GM21528 (cell line): ENCODE results near the gene DAAM2.
A peak's percentile ranks its signal among the peaks of the same experiment; 100 is the strongest.

Experiments used
- ATAC-seq: cut with Tn5 transposase; IDR thresholded peaks from one replicate; pipeline ENCODE4 v1.9.1; 2021; ENCODE audit warnings: mild to moderate bottlenecking, moderate library complexity; ENCODE audit not compliant: unreplicated experiment, low FRiP score

Gene DAAM2

DNA sequence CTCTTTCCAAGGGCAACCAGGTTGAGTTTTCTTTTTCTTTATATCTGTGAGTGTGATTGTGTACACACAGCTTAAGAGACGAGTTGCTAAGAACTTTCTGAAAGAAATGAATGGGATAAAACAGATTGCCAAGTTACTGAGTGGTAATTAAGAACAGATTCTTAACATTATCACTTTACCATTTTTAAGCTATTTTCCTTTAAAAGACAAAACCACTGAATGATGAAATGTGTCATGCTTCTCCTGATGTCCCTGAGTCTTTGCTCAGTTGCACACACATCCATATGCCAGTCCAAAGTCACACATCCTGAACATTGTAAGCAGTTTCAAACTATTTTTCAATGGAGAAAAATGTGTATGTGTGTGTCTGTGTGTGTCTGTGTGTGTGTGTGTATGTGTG is 5.5 kb upstream of the DAAM2 start:
- no peak for ATAC-seq

DNA sequence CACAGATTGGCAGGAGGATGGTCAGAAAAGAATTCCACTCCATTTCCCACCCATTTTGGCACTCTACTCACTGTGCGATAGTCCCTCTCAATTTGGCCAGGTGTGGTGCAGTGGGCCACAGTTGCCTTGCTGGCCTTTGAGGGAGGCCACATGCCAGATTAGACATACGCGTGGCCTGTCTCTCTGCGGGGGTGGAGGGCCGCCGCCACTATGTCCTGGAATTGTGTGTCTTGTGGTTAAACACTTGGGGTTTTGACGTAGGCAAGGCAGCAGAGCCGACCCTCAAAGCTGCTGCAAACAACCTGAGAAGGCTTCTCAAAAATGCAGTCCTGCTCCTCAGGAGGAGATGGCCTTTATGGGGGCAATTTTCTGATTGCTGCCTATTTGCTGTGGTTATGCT is 4.9 kb upstream of the DAAM2 start:
- ATAC-seq, result no peak

DNA sequence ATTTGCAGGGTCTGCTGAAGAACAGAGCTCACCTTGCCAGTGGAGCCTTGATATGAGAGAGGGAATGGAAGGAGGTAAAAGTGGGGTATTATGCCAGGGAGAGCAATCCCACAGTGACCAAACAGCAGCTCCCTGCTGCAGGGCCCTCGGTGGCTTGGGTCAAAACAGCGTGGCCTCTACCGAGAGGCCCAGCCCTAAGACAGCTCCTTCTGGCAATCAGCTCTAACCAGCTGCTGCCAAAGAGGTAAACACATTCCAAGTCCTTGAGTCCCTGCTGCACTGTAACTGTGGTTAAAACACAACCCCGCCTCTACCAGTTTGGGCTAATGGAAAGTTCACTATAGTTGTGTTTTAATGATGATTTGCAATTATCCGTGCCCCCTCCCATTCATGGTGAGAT is 1.4 kb upstream of the DAAM2 start:
- ATAC-seq, result no peak

DNA sequence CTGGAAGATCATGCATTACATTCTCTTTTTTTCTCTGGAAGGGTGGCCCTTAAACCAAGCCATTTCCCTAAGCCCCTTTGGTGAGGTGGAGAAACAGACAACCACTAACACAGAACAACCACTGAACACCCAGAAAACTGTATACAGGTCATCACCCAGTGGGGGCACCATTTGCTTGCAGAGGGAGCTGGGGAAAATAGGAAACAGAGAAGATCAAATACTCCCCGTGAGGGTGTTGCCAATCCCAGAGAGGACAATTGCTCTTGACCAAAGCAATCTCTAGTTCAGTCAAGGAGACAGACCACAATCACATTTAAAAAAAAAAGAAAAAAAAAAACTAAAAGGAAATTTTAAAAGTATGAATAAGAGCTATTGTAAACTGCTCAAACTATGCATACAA is 865 bp upstream of the DAAM2 start:
- no peak for ATAC-seq

DNA sequence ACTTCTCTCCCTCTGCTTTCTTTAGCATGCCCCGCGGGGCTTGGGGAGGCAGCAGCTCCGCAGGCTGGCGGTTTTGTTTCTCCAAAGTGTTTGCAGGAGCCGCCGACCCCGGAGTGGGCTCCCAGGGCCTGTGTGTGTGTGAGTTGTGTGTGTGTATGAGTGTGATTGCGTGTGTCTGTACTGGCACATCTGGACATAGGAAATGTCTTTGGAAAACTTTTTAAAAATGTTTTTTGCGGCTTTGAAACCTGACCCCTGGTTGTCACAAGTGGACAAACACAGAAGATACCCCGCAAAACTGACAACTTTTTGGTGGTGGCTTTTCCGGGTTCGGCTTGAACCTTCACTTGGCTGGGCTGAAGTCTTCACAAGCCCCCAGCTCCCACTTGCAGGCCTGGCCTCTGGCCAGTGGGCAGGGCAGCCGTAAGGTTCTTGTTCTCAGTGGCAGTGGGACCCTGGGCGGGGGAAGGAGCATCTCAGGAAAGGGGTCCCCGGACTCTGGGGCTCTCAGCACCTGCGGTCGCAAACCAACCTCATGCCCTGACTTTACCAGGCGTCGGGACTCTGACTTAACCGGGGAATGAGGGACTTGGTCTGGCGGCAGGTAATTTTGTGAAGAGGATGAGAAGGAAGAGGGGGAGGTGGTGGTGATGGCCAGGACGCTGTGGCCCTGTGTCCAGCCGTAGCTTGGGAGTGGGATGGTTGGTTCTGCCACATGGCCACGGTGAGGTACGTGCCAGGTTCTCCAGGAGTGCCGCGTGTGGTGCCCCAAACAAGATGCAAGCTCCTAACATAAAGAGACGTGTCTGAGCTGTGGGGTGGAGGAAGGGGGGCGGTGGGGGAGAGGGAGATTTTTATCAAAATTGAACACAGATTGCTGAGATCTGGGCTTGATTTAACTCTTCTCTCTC is 619 bp downstream of the DAAM2 start:
- ATAC-seq, result no peak

DNA sequence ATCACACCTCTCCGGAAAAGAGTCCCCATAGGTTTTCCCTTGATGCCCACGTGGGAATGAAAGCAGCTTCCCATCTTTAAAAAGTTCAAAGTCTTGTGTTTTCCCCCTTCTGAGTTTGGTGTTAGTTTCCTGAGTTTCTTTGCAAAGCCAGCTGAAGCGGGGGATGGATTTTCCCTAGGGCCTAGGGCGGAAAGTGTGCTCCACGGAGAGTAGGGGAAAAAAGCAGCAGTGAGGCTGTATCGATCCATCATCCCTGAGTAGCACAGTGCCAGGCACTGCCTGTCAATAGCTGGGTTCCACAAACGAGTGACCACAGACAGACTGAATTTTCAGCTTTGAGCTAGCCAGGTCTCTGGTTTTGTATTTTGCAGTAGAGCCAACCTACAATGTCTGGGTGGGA is 1.3 kb downstream of the DAAM2 start:
- ATAC-seq, result no peak

DNA sequence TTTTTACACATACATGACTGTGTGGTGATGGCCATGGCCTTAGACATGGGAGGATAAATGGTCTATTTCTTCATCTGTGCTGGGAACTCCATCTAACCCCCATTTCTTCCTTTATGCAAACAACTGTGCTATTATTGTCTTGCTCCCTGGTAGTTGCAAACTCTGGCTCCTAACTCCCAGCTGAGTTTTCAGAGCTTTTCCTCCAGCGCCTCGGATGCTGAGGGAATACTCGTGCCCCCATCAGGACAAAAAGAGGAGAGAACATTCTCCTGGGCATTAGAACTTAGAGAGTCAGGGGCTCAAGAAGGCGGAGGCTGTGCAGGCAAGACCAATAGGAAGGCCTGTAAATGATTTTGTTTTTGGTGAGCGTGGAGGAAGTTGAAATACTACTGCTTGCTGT is 2.1 kb downstream of the DAAM2 start:
- ATAC-seq, result no peak

DNA sequence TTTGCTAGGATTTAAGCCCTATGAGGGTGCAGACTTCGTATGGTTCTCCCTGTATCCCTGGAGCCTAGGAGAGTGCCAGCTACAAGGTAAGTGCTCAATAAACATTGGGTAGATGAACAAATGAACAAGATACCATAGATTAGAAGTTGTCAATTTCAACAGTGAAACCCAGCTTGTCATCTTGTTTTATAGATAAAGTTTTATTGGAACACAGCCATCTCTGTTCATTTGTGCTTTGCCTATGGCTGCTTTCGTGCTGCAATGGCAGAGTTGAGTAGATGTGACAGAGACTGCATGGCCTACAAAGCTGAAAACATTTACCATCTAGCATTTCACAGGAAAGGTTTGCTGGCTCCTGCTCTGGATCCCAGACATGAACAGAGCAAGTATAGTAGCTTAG is 5.6 kb downstream of the DAAM2 start:
- ATAC-seq, result no peak

DNA sequence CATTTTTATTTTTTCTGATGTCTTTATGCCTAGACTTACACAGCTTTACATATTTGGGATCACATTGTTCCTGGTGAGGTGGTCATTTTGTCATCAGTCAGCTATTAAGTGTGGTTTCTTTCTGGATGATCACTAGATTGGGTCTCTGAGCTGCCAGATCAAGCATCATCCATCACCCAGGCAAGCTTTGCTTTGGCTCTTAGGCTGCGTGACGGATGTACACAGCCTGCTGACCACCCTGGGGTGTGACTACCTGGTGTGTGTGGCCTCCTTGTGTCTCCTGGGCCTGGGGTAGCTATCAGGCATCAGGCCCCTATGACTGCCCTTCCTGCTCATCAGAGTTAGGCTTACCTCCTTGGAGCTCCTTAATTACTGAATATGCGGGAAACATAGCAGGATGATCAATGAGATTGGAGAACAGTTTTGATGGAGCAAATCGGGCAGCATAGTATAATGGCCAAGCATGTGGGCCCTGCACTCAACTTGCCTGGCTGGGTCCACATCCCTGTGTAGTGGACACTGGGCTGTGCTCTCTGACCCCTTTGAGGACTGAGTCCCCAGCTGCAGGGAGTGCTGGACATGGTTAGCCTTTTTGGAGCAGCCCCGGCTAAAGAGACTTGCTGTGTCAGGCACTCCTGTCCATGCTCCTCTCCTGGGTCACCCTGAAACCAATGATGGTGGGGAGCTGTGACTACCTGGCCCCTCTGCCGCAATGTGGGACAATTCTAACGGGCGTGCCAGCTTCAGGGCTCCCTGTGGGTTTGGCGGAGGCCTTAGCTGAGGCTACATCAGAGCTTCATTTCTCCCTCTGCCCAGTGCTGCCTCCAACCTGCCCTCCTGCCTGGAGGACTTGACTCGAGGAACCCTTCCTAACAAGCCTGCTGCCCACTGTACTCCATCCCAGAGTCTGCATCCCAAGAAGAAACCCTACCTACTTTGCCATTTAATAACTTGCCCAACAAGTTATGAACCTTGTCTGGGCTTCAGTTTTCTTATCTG is 8.2 kb downstream of the DAAM2 start:
- no peak for ATAC-seq

DNA sequence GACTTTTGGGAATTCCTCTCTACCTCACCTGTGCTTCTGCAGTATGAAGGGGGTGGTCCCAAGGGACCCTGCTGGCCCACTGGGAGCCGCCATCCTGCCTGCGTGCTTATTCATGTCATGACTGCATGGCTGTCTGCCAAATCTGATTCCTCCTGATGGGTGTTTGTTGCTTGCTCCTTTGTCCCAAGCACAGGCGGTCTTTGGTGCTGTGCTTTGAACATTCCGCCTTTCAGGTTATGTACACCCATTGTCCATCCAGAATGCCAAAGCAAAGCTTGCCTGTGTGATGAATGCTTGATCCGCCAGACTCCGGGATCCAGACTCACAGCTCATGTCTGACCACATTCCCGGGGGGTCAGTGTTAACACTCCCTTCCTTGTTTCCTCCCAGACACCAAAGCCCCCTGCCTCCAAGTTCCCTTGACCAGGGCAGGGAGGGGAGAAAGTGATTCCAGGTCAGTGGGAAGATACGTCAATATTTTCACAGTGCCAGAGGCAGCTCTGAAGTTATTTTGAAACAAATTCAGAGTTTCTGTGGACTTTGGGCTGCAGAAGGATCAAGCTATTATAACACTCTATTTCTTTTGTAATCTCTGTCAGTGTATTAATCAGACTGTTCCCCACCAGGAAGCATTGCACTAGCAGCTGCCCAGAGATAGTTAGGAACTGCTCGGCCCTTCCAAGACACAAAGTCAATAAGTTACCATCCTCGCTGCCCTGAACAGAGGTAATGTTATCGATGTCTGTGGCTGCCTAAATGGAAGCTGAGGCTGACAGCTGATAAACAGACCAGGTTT is 9.5 kb downstream of the DAAM2 start:
- no peak for ATAC-seq

DNA sequence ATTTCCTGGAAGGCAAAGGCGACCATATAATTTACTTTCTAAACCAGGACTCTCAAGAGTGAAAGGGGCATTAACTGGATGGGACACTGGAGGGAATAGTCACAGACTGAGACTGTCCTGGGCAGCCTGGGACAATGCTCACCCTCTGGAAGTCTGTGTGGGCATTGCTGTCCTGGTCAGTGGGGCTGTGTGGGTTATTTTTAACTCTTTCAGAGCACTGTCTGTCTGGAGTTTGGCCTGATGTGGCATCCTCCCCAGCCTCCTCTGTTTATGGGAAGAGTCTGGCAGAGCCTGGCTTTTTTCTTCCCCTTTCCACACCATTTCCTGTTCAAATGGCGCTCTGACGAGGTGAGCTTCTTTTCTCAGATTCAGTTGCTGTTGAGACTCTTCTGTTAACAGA is 11.7 kb downstream of the DAAM2 start:
- ATAC-seq, result no peak

DNA sequence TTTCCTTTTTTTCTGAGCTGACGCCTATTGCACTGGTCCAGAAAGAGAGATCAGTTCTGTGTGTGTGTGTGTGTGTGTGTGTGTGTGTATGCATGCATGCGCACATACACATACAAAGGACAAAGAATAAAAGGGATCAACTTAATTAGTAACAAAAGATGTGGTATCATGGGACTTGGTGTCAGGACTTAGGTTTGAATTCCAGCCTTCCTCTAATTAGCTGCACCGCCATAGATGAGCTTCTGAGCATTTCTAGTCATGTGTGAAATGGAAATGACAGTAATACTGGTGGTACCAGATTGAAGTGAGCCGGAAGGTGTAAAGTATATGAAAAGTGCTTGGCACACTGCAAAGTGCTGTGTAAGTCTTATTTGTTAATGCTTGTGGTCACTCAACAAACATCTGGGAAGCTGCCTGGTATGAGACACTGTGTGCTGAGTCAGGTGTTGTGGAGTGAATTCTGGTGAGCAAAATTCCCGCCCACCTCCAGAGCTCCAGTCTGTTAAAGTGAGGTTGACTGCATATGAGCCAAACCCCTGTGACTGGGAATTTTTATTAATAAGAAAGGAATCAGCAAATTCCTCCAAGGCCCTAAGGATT is 12.4 kb downstream of the DAAM2 start:
- ATAC-seq, result no peak

DNA sequence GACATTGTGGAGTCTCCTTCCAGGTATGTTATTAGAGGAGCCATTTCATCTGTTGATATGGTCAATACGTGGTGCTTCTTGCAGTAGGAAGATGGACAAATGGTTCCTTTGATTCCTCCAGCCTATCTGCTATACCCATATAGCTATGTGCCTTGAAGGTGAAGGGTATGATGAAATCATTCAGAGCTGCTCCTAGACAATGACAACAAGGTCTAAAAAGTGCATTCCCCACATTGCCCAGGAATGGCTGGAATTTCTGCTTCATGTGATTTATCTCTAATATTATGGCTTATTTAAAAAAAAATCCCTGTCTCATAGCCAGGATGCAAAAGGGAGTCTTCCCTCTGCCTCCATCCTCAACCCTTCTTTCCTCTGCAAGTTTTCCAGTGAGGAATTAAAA is 14.1 kb downstream of the DAAM2 start:
- no peak for ATAC-seq

DNA sequence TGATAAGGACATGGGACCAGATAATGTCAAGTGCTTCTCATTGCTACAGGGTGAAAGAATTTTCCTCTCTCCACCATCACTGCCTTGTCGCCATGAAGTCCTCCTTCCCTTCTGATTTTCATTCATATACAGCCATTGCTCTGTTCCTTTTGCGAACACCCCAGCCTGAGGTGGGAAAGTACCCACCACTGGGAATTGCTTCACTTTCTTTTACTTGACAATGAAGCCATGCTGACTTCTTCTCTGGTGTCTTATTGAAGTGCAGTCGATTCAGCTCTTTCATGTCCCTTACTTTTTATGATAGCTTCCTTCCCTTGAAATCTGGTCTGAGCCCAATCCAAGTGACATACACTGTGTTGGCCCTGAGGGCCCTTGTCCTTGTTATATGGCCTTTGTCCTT is 16.2 kb downstream of the DAAM2 start:
- ATAC-seq, result no peak

DNA sequence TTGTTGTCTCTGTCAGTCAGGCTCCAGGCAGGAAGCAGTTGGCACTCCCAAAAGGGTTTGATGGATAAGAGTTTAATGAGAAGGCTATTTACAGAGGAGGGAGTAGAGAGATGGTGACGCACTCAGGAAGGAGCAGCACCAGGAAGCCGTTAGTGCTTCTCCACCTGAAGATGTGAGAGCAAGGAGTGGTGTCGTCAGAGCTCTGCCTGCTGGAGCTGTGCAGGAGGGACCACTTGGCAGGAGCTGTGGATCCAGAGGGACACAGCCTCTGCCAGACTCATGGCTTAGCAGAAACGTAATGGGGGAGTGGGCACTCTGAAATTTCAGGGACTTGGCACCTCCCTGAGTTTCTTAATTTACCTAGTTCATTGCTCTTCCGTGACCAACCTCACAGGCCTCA is 16.8 kb downstream of the DAAM2 start:
- ATAC-seq, result no peak

DNA sequence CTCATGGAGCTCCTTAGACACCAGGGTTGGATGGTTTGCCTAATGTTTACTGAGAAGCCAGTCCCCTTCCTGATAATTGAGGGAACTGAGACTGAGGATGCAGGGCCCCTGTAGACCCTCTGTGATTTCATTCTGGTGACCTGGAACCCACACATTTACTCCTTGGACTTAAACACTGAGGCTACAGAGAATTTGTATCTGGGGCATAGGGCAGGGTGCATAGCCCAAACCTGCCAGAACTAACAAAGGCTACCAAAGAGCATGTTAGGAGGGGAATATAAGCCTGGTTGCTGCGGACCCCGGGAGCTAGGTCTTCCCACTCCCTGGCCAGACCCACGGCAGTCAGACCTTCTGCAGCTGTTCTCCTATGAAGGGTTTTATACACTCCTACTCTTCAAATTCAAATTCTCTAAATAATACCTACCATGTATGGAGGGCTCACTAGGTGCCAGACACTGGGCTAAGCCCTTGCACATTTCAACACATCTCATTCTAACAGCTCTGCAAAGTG is 19.7 kb downstream of the DAAM2 start:
- ATAC-seq, result no peak

DNA sequence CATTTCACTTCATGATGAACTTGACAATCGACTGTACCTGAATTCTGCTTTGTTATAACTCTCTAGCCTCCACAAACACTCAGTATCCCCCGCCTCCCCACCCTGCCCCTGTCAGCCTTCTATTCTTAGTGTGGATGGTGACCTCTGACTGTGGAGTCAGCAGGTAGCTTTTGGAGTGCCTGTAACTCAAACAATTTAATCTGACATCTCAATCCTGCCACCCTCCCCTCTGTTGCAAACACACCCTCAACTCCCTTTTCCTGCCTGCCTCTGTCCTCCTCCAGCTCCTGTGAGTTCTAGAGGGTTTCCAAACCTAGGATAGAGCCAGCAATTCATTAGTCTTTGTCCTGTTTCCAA is 20.3 kb downstream of the DAAM2 start:
- no peak for ATAC-seq

DNA sequence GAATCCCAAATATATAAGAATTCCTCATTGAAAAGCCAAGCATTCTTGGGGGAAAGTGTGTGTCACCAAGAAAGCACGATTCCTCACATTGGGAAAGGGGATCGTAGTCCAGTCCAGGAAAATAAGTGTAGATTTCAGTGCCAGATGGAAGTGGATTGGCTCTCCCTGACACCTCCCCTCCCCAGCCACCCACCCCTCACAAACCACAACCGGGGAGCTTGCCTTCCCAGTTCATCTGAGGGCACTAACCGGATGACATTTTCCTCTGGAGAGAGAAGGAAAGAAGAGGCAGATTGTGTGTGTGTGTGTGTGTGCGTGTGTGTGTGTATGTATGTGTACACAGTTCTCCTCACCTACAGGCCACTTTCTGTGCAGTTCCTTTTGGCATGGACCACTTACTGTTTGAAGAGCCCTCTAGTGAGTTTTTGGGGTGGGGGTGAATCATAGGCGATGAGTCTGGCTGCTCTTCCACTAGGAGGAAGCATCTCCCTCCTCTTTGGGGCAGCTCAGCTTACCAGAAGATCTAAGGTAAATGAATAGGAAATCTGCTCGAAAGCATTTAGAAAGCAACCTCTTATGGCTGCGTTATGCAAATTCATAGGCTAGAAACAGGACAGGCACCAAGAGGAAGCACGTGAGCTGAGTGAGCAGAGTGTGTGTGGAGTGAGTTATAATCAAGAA is 20.8 kb downstream of the DAAM2 start:
- ATAC-seq, result peak; percentile 91

DNA sequence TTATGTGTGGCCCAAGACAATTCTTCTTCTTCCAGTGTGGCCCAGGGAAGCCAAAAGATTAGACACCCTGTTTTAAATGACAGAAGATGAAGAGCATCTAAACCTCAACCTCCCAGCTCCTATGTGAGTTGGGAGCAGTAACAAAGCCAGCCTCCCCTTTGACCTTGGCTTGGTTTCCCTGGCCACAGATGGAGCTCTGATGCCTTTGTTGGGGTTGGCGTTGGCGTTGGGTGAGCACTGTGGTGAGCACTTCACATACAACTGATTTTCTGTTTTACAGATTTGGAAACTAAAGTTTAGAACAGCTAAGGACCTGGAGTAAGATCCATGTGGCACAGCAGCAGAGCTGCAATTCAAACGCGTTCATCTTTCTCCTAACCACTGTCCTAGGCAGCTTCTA is 22.1 kb downstream of the DAAM2 start:
- ATAC-seq, result no peak

DNA sequence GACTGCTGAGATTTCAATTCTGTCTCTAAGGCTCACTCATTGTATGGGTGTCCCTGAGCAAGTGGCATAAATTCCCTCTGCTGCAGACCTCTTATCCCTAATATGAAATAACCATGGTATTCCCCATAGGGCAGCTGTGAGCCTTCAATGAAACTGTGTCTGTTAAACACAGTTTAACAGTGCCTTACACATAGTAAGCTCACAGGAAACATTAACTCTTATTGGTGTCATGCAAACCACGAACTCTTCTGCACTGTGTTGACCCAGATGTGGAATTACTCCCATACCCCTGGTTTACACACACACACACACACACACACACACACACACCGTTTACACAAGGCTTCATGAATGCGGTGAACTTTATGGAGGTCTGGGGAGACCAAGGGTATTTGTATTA is 23.2 kb downstream of the DAAM2 start:
- no peak for ATAC-seq
